ENCODE results near the gene RGS14.
"Not testable (repeated sequence)": the region's sequence is repeated elsewhere in the genome, so short reads cannot be mapped to it uniquely, and the experiment has no call there.

Gene RGS14

GRCh38 chr5:177409043-177409801 lies 51.5 kb downstream of the RGS14 start, which contains the start of gene F12:
TSS of gene F12 (minus strand) at chr5:177409564. CDS start at chr5:177409527, 37 bp downstream.
- no peak for DNase-seq

- no peak for DNase-seq
Observed at GRCh38 chr5:177410575-177410974, 52.9 kb downstream of the RGS14 start.

GRCh38 chr5:177412603-177413233 lies 55.0 kb downstream of the RGS14 start:
- no peak for DNase-seq

- DNase-seq: no peak
Observed at GRCh38 chr5:177414481-177414880, 56.8 kb downstream of the RGS14 start.

GRCh38 chr5:177417081-177417480 lies 59.4 kb downstream of the RGS14 start:
- DNase-seq: not testable (repeated sequence)

- no peak for DNase-seq
Observed at GRCh38 chr5:177419046-177419445, 61.3 kb downstream of the RGS14 start.

- DNase-seq: not testable (repeated sequence)
Observed at GRCh38 chr5:177420472-177420871, 62.7 kb downstream of the RGS14 start.

GRCh38 chr5:177421062-177421798 lies 63.5 kb downstream of the RGS14 start:
- no peak for DNase-seq
